Testis (tissue), 3 donors: ENCODE data around the gene STAT4. TPM values are rescaled to one million over a fixed set of nuclear protein-coding genes. Genes with fewer than 3 reads are reported as not detected.

Experiments used
- DNase-seq: peaks from one replicate; pipeline ENCODE4 v3.0.0-alpha.2; 2019
- H3K27ac ChIP-seq, 2 donors: fragments of 200-600 bp; sonication (generic); one replicate each; pipeline ENCODE4 v1.5.1; 2019
- H3K27me3 ChIP-seq: fragments of 200-600 bp; sonication (generic); one replicate; pipeline ENCODE4 v1.5.1; 2019
- H3K36me3 ChIP-seq: fragments of 200-600 bp; sonication (generic); one replicate; pipeline ENCODE4 v1.5.1; 2017; ENCODE audit warnings: low read depth; ENCODE audit errors: missing control alignments
- H3K4me1 ChIP-seq: fragments of 200-600 bp; sonication (generic); one replicate; pipeline ENCODE4 v1.5.1; 2019
- H3K4me3 ChIP-seq, 2 donors: fragments of 200-600 bp; sonication (generic); one replicate each; pipeline ENCODE4 v1.5.1; 2017 to 2019
- H3K9me3 ChIP-seq: fragments of 200-600 bp; sonication (generic); one replicate; pipeline ENCODE4 v1.5.1; 2017
- POLR2A ChIP-seq: fragments of 450-650 bp; IDR thresholded peaks from one replicate; pipeline ENCODE4 v1.6.1; 2017; ENCODE audit warnings: antibody characterized with exemption, mild to moderate bottlenecking, moderate library complexity
- WGBS, 2 donors: methylation state at CpG; one replicate each; pipeline ENCODE4 v1.1.5; 2018; 5-methylcytosine and 5-hydroxymethylcytosine counted together
- intact Hi-C: fragments of 100-400 bp; cut with DNase I; formaldehyde crosslinking; loops from one replicate; pipeline ENCODE4 v1.15.1; 2023; ENCODE audit warnings: low total_unique reads
- polyA plus RNA-seq: library from polyadenylated mRNA; stranded (reverse); fragments of 350-450 nt; fragmentation: Illumina TruSeq; extraction: RNeasy Lipid Tissue Mini Kit (QIAGEN cat#74804); gene quantifications from one replicate; pipeline ENCODE4 v1.2.3, GENCODE V29; 2014; ENCODE audit warnings: low read depth, low replicate concordance; ENCODE audit not compliant: insufficient read depth
- total RNA-seq, 2 donors: library from RNA; depleted of rRNA; stranded (reverse); fragments of >200 nt; gene quantifications; one replicate each; pipeline ENCODE4 v1.2.3, GENCODE V29; 2016
- TF ChIP-seq, protein P1 (sequence below), 3 experiments: fragments of 450-650 bp in 2 of 3; fragments of 200-600 bp in 1 of 3; sonication (generic) in 1 of 3; IDR thresholded peaks; one replicate each; pipeline ENCODE4 v1.5.1; 2016 to 2019; ENCODE audit warnings: antibody characterized with exemption in 3 of 3, mild to moderate bottlenecking in 2 of 3, moderate library complexity in 1 of 3

STAT4 gene
- total and polyA plus RNA-seq, 3 donors from 2014 or later: 23.0 to 59.4 (median 36.4) TPM

DNA sequence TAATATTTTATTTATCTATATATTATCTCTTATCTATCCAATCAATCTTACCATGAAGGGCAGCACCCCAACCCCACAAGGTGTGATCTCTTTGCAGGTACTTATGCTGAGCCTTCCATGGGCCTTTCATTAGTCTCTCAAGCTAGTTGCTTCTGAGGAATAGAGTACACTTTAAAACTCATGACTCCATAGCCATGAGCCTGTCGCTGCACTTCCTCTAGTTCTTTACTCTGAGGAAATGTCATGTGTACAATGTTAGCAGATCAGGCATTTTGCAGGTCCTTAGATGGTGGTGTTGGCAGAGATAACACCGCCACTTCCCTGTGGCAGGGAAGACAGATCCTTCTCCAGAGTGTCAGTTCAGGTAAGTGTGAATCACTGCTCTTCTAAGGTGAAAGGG lies 29.5 kb upstream of the STAT4 start:
- 91 to 92% methylated on average over 2 of the region's 2 CpGs for WGBS, 2 donors
- Histone ChIP-seq H3K9me3 (no peaks in the 10 kb centered on the region), H3K27ac (no peak overlapping the region), H3K27me3 (no peaks in the 10 kb centered on the region), H3K4me3 (no peak overlapping the region), H3K4me1 (no peaks in the 10 kb centered on the region), H3K36me3 (no peaks in the 10 kb centered on the region)
- no peak for DNase-seq
- TF ChIP-seq, protein P1, sequence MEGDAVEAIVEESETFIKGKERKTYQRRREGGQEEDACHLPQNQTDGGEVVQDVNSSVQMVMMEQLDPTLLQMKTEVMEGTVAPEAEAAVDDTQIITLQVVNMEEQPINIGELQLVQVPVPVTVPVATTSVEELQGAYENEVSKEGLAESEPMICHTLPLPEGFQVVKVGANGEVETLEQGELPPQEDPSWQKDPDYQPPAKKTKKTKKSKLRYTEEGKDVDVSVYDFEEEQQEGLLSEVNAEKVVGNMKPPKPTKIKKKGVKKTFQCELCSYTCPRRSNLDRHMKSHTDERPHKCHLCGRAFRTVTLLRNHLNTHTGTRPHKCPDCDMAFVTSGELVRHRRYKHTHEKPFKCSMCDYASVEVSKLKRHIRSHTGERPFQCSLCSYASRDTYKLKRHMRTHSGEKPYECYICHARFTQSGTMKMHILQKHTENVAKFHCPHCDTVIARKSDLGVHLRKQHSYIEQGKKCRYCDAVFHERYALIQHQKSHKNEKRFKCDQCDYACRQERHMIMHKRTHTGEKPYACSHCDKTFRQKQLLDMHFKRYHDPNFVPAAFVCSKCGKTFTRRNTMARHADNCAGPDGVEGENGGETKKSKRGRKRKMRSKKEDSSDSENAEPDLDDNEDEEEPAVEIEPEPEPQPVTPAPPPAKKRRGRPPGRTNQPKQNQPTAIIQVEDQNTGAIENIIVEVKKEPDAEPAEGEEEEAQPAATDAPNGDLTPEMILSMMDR (IDR thresholded peaks at IDR 0.05): no peak
- no peak for TF ChIP-seq POLR2A
- intact Hi-C loops: no loop called here

DNA sequence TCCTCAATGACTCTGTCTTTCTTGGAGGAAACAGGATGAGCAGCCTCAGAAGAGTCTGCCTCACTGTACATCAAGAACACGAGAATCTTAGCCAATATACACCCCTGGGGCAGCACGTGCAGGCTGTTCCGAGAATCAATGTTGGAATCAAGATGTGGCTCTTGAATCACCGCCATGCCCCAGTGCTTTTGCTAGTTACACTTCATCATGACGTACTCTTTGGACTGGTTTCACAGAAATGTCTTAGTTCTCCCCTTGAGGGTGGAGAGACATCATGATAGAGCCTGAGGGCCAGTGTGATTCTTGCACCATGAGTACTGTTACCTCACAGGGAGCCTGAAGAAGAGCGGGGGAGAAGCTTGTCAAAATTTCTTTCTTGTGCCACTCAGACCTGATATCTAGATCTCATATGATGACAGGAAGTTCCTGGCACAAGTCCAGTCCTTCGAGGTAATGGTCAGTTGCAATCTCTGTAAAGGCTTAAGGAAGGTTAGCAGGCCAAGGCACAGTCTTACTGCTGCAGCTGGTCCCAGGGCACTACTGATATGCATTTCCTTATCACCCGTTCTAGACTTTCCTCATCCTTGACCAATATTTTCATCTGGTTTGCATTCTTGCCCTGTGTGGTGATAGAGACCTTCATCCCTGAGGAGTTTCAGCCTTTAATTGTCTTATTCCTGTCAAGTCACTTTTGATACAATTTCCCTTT lies 28.2 kb upstream of the STAT4 start:
- no peak for DNase-seq
- no peak overlapping the region for H3K4me3 ChIP-seq
- H3K36me3 ChIP-seq: no peaks in the 10 kb centered on the region
- no peak for TF ChIP-seq POLR2A
- TF ChIP-seq, protein P1 (IDR thresholded peaks at IDR 0.05): no peak
- H3K9me3 ChIP-seq: no peaks in the 10 kb centered on the region
- 82 to 87% methylated on average over 8 of the region's 8 CpGs for WGBS, 2 donors
- intact Hi-C loops: no loop called here
- no peaks in the 10 kb centered on the region for H3K4me1 ChIP-seq
- no peak overlapping the region for H3K27ac ChIP-seq
- no peaks in the 10 kb centered on the region for H3K27me3 ChIP-seq

DNA sequence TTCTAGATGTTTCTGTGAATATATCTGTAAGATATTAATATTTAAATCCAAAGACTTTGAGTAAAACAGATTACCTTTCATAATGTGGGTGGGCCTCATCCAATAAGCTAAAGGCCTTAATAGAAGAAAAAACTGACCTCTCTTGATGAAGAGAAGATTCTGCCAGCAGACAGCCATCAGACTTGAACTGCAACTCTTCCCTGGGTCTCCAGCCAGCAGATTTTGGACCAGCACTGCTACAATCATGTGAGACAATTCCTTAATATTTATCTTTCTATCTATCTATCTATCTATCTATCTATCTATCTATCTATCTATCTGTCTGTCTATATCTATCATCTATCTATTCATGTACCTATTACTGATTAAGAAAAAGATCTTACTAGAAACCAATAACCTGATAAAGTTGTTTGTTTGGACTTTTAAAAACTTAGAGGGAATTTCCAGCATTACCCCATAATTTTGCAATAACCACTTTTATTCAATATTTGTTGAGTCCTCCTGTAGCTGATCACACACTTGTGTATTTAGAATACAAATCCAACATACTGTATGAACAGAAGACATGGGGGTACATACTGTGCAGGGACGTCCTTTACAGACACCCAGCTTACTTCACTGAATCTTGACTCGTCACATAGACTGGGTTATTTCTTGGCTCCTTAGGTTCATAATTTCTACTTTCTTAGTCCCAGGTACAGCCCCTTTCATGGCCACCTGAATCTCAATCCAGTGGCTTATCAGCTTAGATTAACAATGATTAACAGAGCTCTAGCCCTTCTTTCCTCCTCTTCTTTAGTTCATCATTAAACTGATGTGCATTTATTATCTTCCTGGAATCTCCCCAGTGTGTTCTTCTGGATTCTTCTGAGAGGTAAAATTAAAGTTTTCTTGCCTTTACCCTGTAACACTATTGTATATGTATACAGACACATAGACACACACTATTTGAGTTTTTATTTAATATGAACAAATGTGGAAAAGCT lies 27.2 kb upstream of the STAT4 start:
- TF ChIP-seq POLR2A: no peak
- TF ChIP-seq, protein P1 (IDR thresholded peaks at IDR 0.05): no peak
- Histone ChIP-seq H3K4me3 (no peak overlapping the region), H3K27ac (no peak overlapping the region), H3K9me3 (no peaks in the 10 kb centered on the region), H3K27me3 (no peaks in the 10 kb centered on the region), H3K36me3 (no peaks in the 10 kb centered on the region), H3K4me1 (no peaks in the 10 kb centered on the region)
- WGBS, 2 donors: 90 to 95% methylated on average over 2 of the region's 2 CpGs
- no peak for DNase-seq
- intact Hi-C loops: no loop called here

DNA sequence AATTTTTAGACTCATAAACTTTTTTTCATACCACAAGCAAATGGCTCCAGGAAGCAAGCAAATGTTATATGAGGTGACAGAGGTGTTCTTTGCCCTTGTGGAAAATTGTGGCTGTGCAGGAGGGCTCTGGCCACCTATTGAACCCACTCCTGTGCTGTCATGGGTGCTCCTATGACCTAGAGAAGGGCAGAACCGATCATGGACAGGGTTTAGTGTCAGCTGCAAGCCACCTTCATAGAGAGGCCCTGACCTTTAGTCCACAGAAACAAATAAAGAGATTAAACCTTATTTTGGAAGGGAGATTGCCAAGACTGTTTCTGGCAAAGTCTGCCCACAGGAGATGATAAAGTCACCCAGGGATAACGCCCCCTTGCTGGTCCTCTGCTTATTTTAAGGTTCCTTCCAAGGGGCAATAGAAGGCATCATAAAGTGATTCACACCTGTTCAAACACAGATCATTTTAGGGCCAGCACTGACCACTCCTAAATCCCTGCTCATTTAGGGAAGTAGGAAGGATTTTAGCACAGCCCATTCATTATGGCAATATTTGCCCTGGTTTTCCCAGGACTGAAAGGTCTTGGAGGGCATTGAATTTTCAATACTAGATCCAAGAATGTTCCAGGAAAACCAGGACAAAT lies 26.1 kb upstream of the STAT4 start:
- Histone ChIP-seq H3K27me3 (no peaks in the 10 kb centered on the region), H3K9me3 (no peaks in the 10 kb centered on the region), H3K27ac (no peak overlapping the region), H3K4me1 (peaks cover 11% of the 10 kb centered on the region), H3K4me3 (no peak overlapping the region), H3K36me3 (no peaks in the 10 kb centered on the region)
- WGBS, 2 donors: 42 to 58% methylated on average over 2 of the region's 2 CpGs
- TF ChIP-seq, protein P1 (IDR thresholded peaks at IDR 0.05): no peak
- no peak for TF ChIP-seq POLR2A
- no peak for DNase-seq
- intact Hi-C loops: no loop called here
